IMR-90 (cell line): ENCODE data around the gene NDFIP2. TPM values are rescaled to one million over a fixed set of nuclear protein-coding genes. Genes with fewer than 3 reads are reported as not detected.

Experiments
- ATAC-seq: fragments of 200-7000 bp; cut with Tn5 transposase; 2 replicates; pipeline ENCODE4 v1.9.1; 2020; ENCODE audit warnings: low read depth, mild to moderate bottlenecking, moderate library complexity
- BruUV-seq: library from RNA; stranded (reverse); fragments of 400-500 nt; replicated peaks from 2 replicates; lab custom pipeline; 2021; lab: Mats Ljungman, UMichigan
- CTCF ChIA-PET: fragments of 300-600 bp; formaldehyde crosslinking; extraction: SDS; loops from one replicate; lab custom pipeline; 2021; ENCODE audit warnings: antibody characterized with exemption; lab: Yijun Ruan, JAX
- POLR2A ChIA-PET: fragments of 300-600 bp; sonication (Branson Sonifier 250); formaldehyde crosslinking; loops from one replicate; lab custom pipeline; 2022; ENCODE audit warnings: antibody characterized with exemption; ENCODE audit not compliant: unreplicated experiment; lab: Charles Lee
- DNase-seq: peaks from one replicate; pipeline ENCODE4 v3.0.0; 2013
- H2AFZ ChIP-seq: replicated peaks from 2 replicates; pipeline ENCODE3; 2013; ENCODE audit warnings: low read length, mild to moderate bottlenecking; ENCODE audit not compliant: poor library complexity
- H2AK5ac ChIP-seq: 2 replicates; pipeline ENCODE4 v1.6.1; 2013; ENCODE audit warnings: low read depth, low read length, inconsistent platforms
- H2AK9ac ChIP-seq: replicated peaks from 2 replicates; pipeline ENCODE3; 2013; ENCODE audit warnings: mild to moderate bottlenecking, low read depth, low read length, moderate library complexity; ENCODE audit not compliant: poor library complexity
- H2BK120ac ChIP-seq: 2 replicates; pipeline ENCODE4 v1.6.1; 2013; ENCODE audit warnings: low read depth, low read length, inconsistent platforms
- H2BK15ac ChIP-seq: 3 replicates; pipeline ENCODE4 v1.6.1; 2013; ENCODE audit warnings: low read depth, low read length, inconsistent platforms
- H2BK20ac ChIP-seq: 2 replicates; pipeline ENCODE4 v1.6.1; 2013; ENCODE audit warnings: low read depth, mild to moderate bottlenecking, inconsistent platforms, low read length, moderate library complexity
- H2BK5ac ChIP-seq: 2 replicates; pipeline ENCODE4 v1.6.1; 2013; ENCODE audit warnings: mild to moderate bottlenecking, low read depth, low read length, inconsistent platforms; ENCODE audit not compliant: poor library complexity, severe bottlenecking
- H3K14ac ChIP-seq: replicated peaks from 2 replicates; pipeline ENCODE4 v1.6.1; 2013; ENCODE audit warnings: low read depth, low read length, inconsistent platforms
- H3K18ac ChIP-seq: 2 replicates; pipeline ENCODE4 v1.6.1; 2013; ENCODE audit warnings: low read depth, low read length, control low read depth
- H3K23ac ChIP-seq: 2 replicates; pipeline ENCODE4 v1.6.1; 2013; ENCODE audit warnings: low read depth, low read length, inconsistent platforms
- H3K27ac ChIP-seq: 2 replicates; pipeline ENCODE4 v1.5.1; 2013; ENCODE audit warnings: mild to moderate bottlenecking, control low read depth, low read length; ENCODE audit not compliant: insufficient read depth
- H3K27me3 ChIP-seq: 2 replicates; pipeline ENCODE4 v1.6.1; 2013; ENCODE audit warnings: low read length; ENCODE audit not compliant: control insufficient read depth, insufficient read depth
- H3K36me3 ChIP-seq: 2 replicates; pipeline ENCODE4 v1.6.1; 2013; ENCODE audit warnings: low read length, mixed read lengths; ENCODE audit not compliant: control insufficient read depth, insufficient read depth
- H3K4ac ChIP-seq: 2 replicates; pipeline ENCODE4 v1.6.1; 2013; ENCODE audit warnings: low read depth, low read length, inconsistent platforms
- H3K4me1 ChIP-seq: 2 replicates; pipeline ENCODE4 v1.6.1; 2013; ENCODE audit warnings: low read length, mixed read lengths; ENCODE audit not compliant: control insufficient read depth, insufficient read depth
- H3K4me2 ChIP-seq: 2 replicates; pipeline ENCODE4 v1.6.1; 2013; ENCODE audit warnings: low read depth, mild to moderate bottlenecking, control low read depth, low read length, moderate library complexity
- H3K4me3 ChIP-seq: 2 replicates; pipeline ENCODE4 v1.5.1; 2013; ENCODE audit warnings: low read depth, mild to moderate bottlenecking, control low read depth, low read length, moderate library complexity; ENCODE audit not compliant: insufficient read depth
- H3K56ac ChIP-seq: 2 replicates; pipeline ENCODE4 v1.6.1; 2013; ENCODE audit warnings: low read length, inconsistent platforms; ENCODE audit not compliant: insufficient read depth; ENCODE audit errors: extremely low read depth
- H3K79me1 ChIP-seq, 2 experiments: 2 replicates each; pipeline ENCODE4 v1.6.1; 2013; ENCODE audit warnings: low read length in 2 of 2, inconsistent platforms in 1 of 2, low read depth in 1 of 2
- H3K9ac ChIP-seq: 2 replicates; pipeline ENCODE4 v1.6.1; 2013; ENCODE audit warnings: low read depth, low read length, control low read depth
- H3K9me1 ChIP-seq: 2 replicates; pipeline ENCODE4 v1.6.1; 2013; ENCODE audit warnings: low read length, inconsistent platforms; ENCODE audit not compliant: insufficient read depth
- H3K9me3 ChIP-seq: 2 replicates; pipeline ENCODE4 v1.6.1; 2013; ENCODE audit warnings: low read length; ENCODE audit not compliant: control insufficient read depth, insufficient read depth
- H4K20me1 ChIP-seq: 2 replicates; pipeline ENCODE4 v1.6.1; 2013; ENCODE audit warnings: low read length, inconsistent platforms; ENCODE audit not compliant: insufficient read depth
- H4K5ac ChIP-seq: 2 replicates; pipeline ENCODE4 v1.6.1; 2013; ENCODE audit warnings: mild to moderate bottlenecking, low read depth, low read length, control low read depth
- H4K8ac ChIP-seq, 2 experiments: 2 replicates each; pipeline ENCODE4 v1.6.1; 2013; ENCODE audit warnings: low read depth in 2 of 2, low read length in 2 of 2, control low read depth in 1 of 2, inconsistent platforms in 1 of 2
- H4K91ac ChIP-seq: 2 replicates; pipeline ENCODE4 v1.6.1; 2013; ENCODE audit warnings: low read depth, low read length, inconsistent platforms; ENCODE audit not compliant: insufficient read depth
- BHLHE40 ChIP-seq: fragments of 150-350 bp; IDR thresholded peaks from 2 replicates; pipeline ENCODE4 v1.6.1; 2016; ENCODE audit warnings: mild to moderate bottlenecking, low read depth, low read length
- CEBPB ChIP-seq: IDR thresholded peaks from 2 replicates; pipeline ENCODE4 v1.6.1; 2012; ENCODE audit warnings: low read depth, low read length, improper control_type of control experiment
- CHD1 ChIP-seq: IDR thresholded peaks from 2 replicates; pipeline ENCODE4 v1.6.1; 2012; ENCODE audit warnings: low read depth, low read length, improper control_type of control experiment
- CTCF ChIP-seq: conservative IDR thresholded peaks from 2 replicates; pipeline ENCODE4 v1.5.1; 2012; ENCODE audit warnings: mild to moderate bottlenecking, low read depth, low read length, improper control_type of control experiment
- ELK1 ChIP-seq: fragments of 150-350 bp; IDR thresholded peaks from 2 replicates; pipeline ENCODE4 v1.6.1; 2016; ENCODE audit warnings: low read depth, mild to moderate bottlenecking, low read length, moderate library complexity, borderline replicate concordance
- FOS ChIP-seq: fragments of 150-350 bp; IDR thresholded peaks from 2 replicates; pipeline ENCODE4 v1.6.1; 2016; ENCODE audit warnings: low read depth, low read length
- MAZ ChIP-seq: IDR thresholded peaks from 2 replicates; pipeline ENCODE4 v1.6.1; 2012; ENCODE audit warnings: low read depth, mild to moderate bottlenecking, low read length, improper control_type of control experiment, moderate library complexity, borderline replicate concordance
- NFE2L2 ChIP-seq: fragments of 150-350 bp; IDR thresholded peaks from 2 replicates; pipeline ENCODE4 v1.6.1; 2016; ENCODE audit warnings: low read depth, mild to moderate bottlenecking, low read length
- POLR2A ChIP-seq: IDR thresholded peaks from 2 replicates; pipeline ENCODE4 v1.6.1; 2012; ENCODE audit warnings: mild to moderate bottlenecking, low read depth, low read length
- RAD21 ChIP-seq: IDR thresholded peaks from 2 replicates; pipeline ENCODE4 v1.6.1; 2012; ENCODE audit warnings: low read length, improper control_type of control experiment
- RCOR1 ChIP-seq: IDR thresholded peaks from 2 replicates; pipeline ENCODE4 v1.6.1; 2012; ENCODE audit warnings: mild to moderate bottlenecking, low read length, improper control_type of control experiment; ENCODE audit not compliant: insufficient replicate concordance
- RFX5 ChIP-seq: IDR thresholded peaks from 2 replicates; pipeline ENCODE4 v1.8.0; 2012; ENCODE audit warnings: low read depth, mild to moderate bottlenecking, low read length, moderate library complexity
- SMC3 ChIP-seq: fragments of 150-350 bp; IDR thresholded peaks from 2 replicates; pipeline ENCODE4 v1.6.1; 2016; ENCODE audit warnings: low read depth, mild to moderate bottlenecking, antibody characterized with exemption, low read length, moderate library complexity
- USF2 ChIP-seq: fragments of 150-350 bp; IDR thresholded peaks from 2 replicates; pipeline ENCODE4 v1.6.1; 2017; ENCODE audit warnings: mild to moderate bottlenecking, antibody characterized with exemption, low read length, low read depth
- WGBS, 2 experiments: methylation state at CpG; one replicate each; pipeline versions ENCODE4 v1.1.5 to v1.1.7; 2013; ENCODE audit warnings: missing lambda C conversion rate in 2 of 2; ENCODE audit not compliant: insufficient read length in 1 of 2; ENCODE audit errors: extremely low coverage in 2 of 2; 5-methylcytosine and 5-hydroxymethylcytosine counted together
- dilution Hi-C: fragments of 300-500 bp; cut with HindIII; formaldehyde crosslinking; loops from one replicate; pipeline ENCODE4 v1.14.3; 2018; ENCODE audit warnings: low sequenced_read_pairs; ENCODE audit not compliant: unreplicated experiment
- in situ Hi-C: fragments of 300-500 bp; cut with MboI; formaldehyde crosslinking; loops from 3 replicates; pipeline ENCODE4 v1.14.3; 2019; ENCODE audit warnings: low sequenced_read_pairs, inconsistent platforms, mixed read lengths
- intact Hi-C: fragments of 100-400 bp; cut with micrococcal nuclease; formaldehyde crosslinking; loops from 2 replicates; pipeline ENCODE4 v1.10.0; 2022
- polyA plus RNA-seq, 3 experiments: library from polyadenylated mRNA; depleted of rRNA; stranded (reverse); fragments of >200 nt; gene quantifications; 2 replicates each; pipeline ENCODE4 v1.2.3, GENCODE V29; 2012; ENCODE audit warnings: low replicate concordance in 1 of 3
- total RNA-seq: library from RNA; depleted of rRNA; stranded (reverse); fragments of >200 nt; gene quantifications from 2 replicates; pipeline ENCODE4 v1.2.3, GENCODE V29; 2012

Gene NDFIP2
- total and polyA plus RNA-seq, 2 of the 4 experiments (the other 2 are of a cell fraction): 23.8 to 25.8 TPM

GRCh38 chr13:79557666-79558065, 76.7 kb downstream of the NDFIP2 start:
- Histone ChIP-seq H3K4me3 (no peak overlapping the region), H3K18ac (no peak overlapping the region), H3K4me1 (no peaks in the 10 kb centered on the region), H2BK15ac (no peak overlapping the region), H3K4ac (no peak overlapping the region), H3K56ac (no peak overlapping the region), H2AK9ac (no peak overlapping the region), H3K4me2 (no peak overlapping the region), H2AK5ac (no peak overlapping the region), H3K27ac (no peak overlapping the region), H4K20me1 (no peaks in the 10 kb centered on the region), H2BK20ac (no peak overlapping the region), H3K14ac (no peak overlapping the region), H2BK5ac (no peak overlapping the region), H2BK120ac (no peak overlapping the region), H3K9me1 (no peaks in the 10 kb centered on the region), H3K36me3 (no peaks in the 10 kb centered on the region), H3K27me3 (no peaks in the 10 kb centered on the region), H3K9me3 (no peaks in the 10 kb centered on the region; the same call in 1 of the 2 replicates), H4K8ac (no peak overlapping the region), H2AFZ (no peak overlapping the region), H3K79me1 (no peaks in the 10 kb centered on the region), H4K5ac (no peak overlapping the region), H4K91ac (no peak overlapping the region), H3K23ac (no peak overlapping the region), H3K9ac (no peak overlapping the region)
- BruUV-seq: no TSS peak
- DNase-seq (no peak), ATAC-seq (no peak)
- intact Hi-C loops: no loop called here
- in situ Hi-C loops: loop anchor here (25.0 kb wide), 1 partner anchor 805 kb away; no protein-coding TSS in a partner anchor
- dilution Hi-C loops: no loop called here
- TF ChIP-seq BHLHE40: no peak
- TF ChIP-seq ELK1: no peak
- no peak for TF ChIP-seq RFX5
- TF ChIP-seq SMC3: no peak
- no peak for TF ChIP-seq USF2
- no peak for TF ChIP-seq POLR2A
- TF ChIP-seq CTCF: no peak
- TF ChIP-seq CHD1: no peak
- no peak for TF ChIP-seq RCOR1
- no peak for TF ChIP-seq NFE2L2
- TF ChIP-seq MAZ: no peak
- no peak for TF ChIP-seq CEBPB
- TF ChIP-seq FOS: no peak
- TF ChIP-seq RAD21: no peak
- CTCF ChIA-PET: no interaction called here
- no CpG with 5 or more reads among the region's 2 CpGs for WGBS, 2 experiments
- POLR2A ChIA-PET: no interaction called here
